HG02571 (cell line): ENCODE measurements around the gene ADARB1.

ENCODE experiments used
- ATAC-seq: cut with Tn5 transposase; IDR thresholded peaks from one replicate; pipeline ENCODE4 v1.9.1; 2021; ENCODE audit warnings: mild to moderate bottlenecking, moderate library complexity; ENCODE audit not compliant: unreplicated experiment

The ADARB1 gene

GRCh38 chr21:45039317-45040156 lies 34.8 kb upstream of the ADARB1 start:
- no peak for ATAC-seq

- ATAC-seq, result no peak
These were observed 34.1 kb upstream of the ADARB1 start for GRCh38 chr21:45040157-45040711.

DNA sequence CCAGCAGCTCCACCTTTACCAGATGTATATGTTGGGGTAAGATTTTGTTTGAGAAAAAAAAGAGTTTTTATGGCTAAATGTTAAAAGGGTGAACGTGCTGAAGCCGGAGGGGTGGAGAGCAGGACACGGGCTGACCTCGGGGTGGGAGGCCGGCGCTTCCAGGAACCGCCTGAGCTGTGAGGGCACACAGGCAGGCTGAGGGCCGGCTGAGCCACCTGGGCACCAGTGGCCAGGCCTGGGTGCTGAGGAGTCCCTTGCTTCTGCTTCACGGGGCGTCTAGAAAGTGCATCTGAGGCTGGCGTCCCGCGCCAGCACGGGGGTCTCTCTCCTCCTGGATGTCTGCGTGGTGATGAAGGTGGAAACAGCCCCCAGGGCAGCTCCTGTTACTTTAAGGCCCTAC lies 33.6 kb upstream of the ADARB1 start:
- ATAC-seq, result no peak

- no peak for ATAC-seq
These were observed 33.0 kb upstream of the ADARB1 start for GRCh38 chr21:45041351-45041805.

DNA sequence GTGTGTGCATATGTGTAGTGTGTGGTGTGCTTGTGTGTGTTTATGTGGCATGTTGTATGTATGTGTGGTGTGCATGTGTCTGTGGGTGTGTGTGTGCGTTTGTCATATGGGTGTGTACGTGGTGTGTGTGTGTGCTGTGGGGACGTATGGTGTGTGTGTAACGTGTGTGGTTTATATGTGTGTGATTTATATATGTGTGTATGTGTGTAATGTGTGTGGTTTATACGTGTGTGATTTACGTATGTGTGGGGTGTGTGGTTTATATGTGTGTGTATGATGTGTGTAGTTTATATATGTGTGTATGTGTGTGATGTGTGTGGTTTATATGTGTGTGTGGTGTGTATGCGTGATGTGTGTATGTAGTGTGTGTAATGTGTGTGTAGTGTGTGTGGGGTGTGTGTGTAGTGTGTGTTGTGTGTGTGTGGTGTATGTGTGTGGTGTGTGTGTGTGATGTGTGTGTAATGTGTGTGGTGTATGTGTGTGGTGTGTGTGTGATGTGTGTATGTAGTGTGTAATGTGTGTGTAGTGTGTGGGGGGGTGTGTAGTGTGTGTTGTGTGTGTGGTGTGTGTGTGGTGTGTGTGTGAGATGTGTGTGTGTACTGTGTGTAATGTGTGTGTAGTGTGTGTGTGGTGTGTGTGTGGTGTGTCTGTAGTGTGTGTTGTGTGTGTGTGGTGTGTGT lies 32.3 kb upstream of the ADARB1 start:
- no peak for ATAC-seq

DNA sequence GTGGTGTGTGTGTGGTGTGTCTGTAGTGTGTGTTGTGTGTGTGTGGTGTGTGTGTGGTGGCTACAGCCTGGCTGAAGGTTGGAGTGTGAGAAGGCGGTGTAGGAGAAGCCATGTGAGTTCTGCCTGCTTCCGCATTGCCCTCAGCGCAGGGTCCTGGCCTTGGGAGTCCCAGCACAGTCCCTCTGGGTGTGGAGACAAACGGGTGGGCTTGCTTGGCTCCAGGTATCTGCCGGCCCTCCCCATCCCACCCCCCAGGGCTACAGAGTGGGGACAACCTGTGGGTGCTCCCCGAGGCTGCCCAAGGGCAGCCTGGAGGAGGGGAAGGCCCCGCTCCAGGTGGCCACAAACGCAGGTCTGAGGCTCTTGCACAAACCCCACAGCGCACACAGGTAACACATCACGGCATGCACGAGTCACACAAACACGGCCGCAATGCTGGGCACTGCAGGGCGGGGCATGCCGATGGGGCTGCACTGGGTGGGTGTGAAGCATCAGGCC lies 31.7 kb upstream of the ADARB1 start:
- no peak for ATAC-seq

- ATAC-seq, result no peak
These were observed 30.8 kb upstream of the ADARB1 start for GRCh38 chr21:45043541-45044020.

GRCh38 chr21:45045481-45045880 lies 28.9 kb upstream of the ADARB1 start:
- no peak for ATAC-seq

DNA sequence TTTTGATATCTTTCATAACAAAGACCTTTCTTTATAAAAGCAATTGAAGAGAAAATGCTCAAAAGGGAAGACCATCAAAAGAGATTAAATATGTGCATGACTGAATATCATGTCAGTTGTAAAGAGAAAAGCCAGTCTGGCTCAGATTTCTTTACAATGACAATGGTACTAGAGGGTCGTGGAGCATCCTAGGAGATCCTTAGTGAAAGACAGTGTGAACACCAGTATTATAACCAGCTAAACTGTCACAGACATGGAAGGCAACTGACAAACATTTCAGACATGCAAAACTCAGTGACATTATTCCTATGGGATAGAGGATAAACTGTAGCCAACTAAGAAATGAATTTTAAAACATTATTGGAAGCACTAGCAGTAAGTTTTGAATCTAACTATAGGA lies 27.1 kb upstream of the ADARB1 start:
- no peak for ATAC-seq

DNA sequence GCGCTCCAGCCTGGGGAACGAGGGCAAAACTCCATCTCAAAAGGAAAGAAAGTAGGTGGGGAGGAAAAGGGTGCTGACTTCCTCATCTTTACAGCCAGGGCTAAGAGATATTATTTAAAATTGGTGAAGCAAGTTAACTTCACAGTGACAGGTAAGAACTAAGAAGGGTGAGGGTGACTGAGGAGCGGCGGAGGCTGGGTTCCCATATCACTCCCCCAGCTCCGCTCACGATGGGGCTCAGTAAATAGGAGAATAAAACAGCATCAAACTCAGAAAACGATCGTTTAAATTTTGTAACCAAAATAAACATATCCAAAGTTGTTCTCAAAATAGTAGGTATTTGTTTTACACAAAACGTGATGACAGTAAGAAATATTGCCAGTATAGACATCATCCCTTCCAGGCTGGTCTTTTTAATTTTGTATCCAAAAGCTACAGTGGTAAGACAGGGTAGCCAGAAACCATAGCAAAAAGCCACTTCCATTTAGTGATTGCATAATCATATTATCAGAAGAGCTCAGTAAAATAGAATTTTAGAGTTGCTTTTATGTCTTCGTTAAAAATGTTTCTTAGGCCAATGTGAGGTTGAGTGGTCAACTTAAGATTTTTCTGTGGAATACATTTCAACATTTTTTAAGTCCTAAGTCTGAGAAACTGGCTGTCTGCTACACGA lies 26.2 kb upstream of the ADARB1 start:
- ATAC-seq, result no peak

DNA sequence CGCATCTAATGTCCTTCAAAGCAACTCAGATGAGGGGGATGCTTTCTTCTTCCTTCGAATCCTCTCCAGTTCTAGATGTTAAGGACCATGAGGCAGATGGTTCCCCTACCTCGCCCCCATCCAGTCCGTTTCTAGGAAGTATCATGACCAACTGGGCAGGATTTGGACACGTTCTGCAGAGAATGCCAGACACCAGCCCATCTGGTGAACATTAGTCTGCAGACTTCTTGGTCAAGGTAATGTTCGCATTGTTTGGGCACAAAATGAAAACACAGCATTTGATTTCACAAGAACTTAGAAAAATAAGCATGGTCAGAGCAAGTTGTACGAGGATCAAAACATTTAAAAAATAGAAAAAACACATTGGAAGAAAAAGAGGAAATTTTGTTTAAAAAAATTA lies 25.4 kb upstream of the ADARB1 start:
- no peak for ATAC-seq

- no peak for ATAC-seq
These were observed 24.6 kb upstream of the ADARB1 start for GRCh38 chr21:45049714-45050344.

- no peak for ATAC-seq
These were observed 24.0 kb upstream of the ADARB1 start for GRCh38 chr21:45050345-45050796.

GRCh38 chr21:45050797-45051489 lies 23.4 kb upstream of the ADARB1 start:
- ATAC-seq, result no peak

GRCh38 chr21:45051580-45052434 lies 22.6 kb upstream of the ADARB1 start:
- no peak for ATAC-seq

- no peak for ATAC-seq
These were observed 21.4 kb upstream of the ADARB1 start for GRCh38 chr21:45052960-45053359.

GRCh38 chr21:45053561-45054226 lies 20.7 kb upstream of the ADARB1 start:
- ATAC-seq, result no peak

GRCh38 chr21:45054227-45054926 lies 20.0 kb upstream of the ADARB1 start:
- no peak for ATAC-seq
